GM18519 (cell line): ENCODE data around the gene KLK1.
"Not testable (repeated sequence)": the region's sequence is repeated elsewhere in the genome, so short reads cannot be mapped to it uniquely, and the experiment has no call there.

Experiments
- ATAC-seq: cut with Tn5 transposase; IDR thresholded peaks from one replicate; pipeline ENCODE4 v1.9.1; 2021; ENCODE audit warnings: mild to moderate bottlenecking, moderate library complexity; ENCODE audit not compliant: unreplicated experiment, low FRiP score

Gene KLK1

DNA sequence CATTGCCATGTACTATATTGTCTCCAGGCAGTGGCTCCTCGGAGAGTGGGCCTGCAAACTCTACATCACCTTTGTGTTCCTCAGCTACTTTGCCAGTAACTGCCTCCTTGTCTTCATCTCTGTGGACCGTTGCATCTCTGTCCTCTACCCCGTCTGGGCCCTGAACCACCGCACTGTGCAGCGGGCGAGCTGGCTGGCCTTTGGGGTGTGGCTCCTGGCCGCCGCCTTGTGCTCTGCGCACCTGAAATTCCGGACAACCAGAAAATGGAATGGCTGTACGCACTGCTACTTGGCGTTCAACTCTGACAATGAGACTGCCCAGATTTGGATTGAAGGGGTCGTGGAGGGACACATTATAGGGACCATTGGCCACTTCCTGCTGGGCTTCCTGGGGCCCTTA, 52.7 kb downstream of the KLK1 start:
- no peak for ATAC-seq

DNA sequence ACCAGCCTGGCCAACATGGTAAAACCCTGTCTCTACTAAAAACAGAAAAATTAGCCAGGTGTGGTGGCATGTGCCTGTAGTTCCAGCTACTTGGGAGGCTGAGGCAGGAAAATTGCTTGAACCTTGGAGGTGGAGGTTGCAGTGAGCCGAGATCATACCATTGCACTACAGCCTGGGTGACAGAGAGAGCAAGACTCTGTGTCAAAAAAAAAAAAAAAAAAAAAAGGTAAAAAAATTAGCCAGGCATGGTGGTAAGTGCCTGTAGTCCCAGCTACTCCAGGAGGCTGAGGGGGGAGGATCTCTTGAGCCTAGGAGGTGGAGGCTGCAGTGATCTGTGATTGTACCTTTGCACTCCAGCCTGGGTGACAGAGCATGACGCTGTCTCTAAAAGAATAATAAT, 53.4 kb downstream of the KLK1 start, which contains the start of gene GPR32:
GPR32 (plus strand) TSS at position 301 of the 400 bp plus-strand sequence. CDS start 137 bp downstream, outside the sequence.
- not testable (repeated sequence) for ATAC-seq
